Measurements from ENCODE around the gene PTPRH.

Gene PTPRH

GRCh38 chr19:55208880-55209692 lies at the start of gene PTPRH:
Gene PTPRH, minus strand, starts transcription at chr19:55209501. Its CDS starts 68 bp downstream, at chr19:55209433.
- no peak for DNase-seq

- DNase-seq, result no peak
Observed at GRCh38 chr19:55258476-55258827, 49.2 kb upstream of the PTPRH start.

- DNase-seq, result no peak
Observed at GRCh38 chr19:55257461-55258420, 48.4 kb upstream of the PTPRH start.

GRCh38 chr19:55256562-55257460 lies 47.5 kb upstream of the PTPRH start:
- no peak for DNase-seq

GRCh38 chr19:55255618-55256423 lies 46.5 kb upstream of the PTPRH start:
- no peak for DNase-seq

GRCh38 chr19:55254625-55254977 lies 45.3 kb upstream of the PTPRH start:
- no peak for DNase-seq

- DNase-seq, result peak; percentile 72
Observed at GRCh38 chr19:55253842-55254624, 44.7 kb upstream of the PTPRH start.

GRCh38 chr19:55252760-55253663 lies 43.7 kb upstream of the PTPRH start:
- no peak for DNase-seq

- no peak for DNase-seq
Observed at GRCh38 chr19:55251341-55252081, 42.2 kb upstream of the PTPRH start.

- DNase-seq, result no peak
Observed at GRCh38 chr19:55250262-55251036, 41.1 kb upstream of the PTPRH start.

- DNase-seq, result no peak
Observed at GRCh38 chr19:55249841-55250240, 40.5 kb upstream of the PTPRH start.

- no peak for DNase-seq
Observed at GRCh38 chr19:55248704-55249103, 39.4 kb upstream of the PTPRH start.

- DNase-seq, result no peak
Observed at GRCh38 chr19:55248166-55248675, 38.9 kb upstream of the PTPRH start.

GRCh38 chr19:55247621-55248099 lies 38.4 kb upstream of the PTPRH start:
- DNase-seq, result no peak

GRCh38 chr19:55246462-55247451 lies 37.5 kb upstream of the PTPRH start:
- DNase-seq, result no peak

- DNase-seq, result no peak
Observed at GRCh38 chr19:55245236-55245904, 36.1 kb upstream of the PTPRH start.

Measured in NCI-H510A (cell line).